GM04504 (cell line): ENCODE data around the gene DENND2A.
"Not testable (repeated sequence)": the region's sequence is repeated elsewhere in the genome, so short reads cannot be mapped to it uniquely, and the experiment has no call there.

ENCODE experiments used
- DNase-seq: peaks from one replicate; pipeline ENCODE4 v3.0.0-alpha.2; 2012; ENCODE audit warnings: low read depth

DENND2A gene

GRCh38 chr7:140673774-140674155 is 33.2 kb upstream of the DENND2A start:
- DNase-seq = no peak

- no peak for DNase-seq
These were observed 32.6 kb upstream of the DENND2A start for GRCh38 chr7:140673063-140673773.

GRCh38 chr7:140672382-140673062 is 31.9 kb upstream of the DENND2A start, which contains the start of gene ADCK2:
Gene ADCK2 (plus strand): TSS chr7:140672945. CDS start chr7:140673331, 386 bp downstream.
- no peak for DNase-seq

- DNase-seq = no peak
These were observed 31.4 kb upstream of the DENND2A start for GRCh38 chr7:140671966-140672365.

- DNase-seq = no peak
These were observed 29.8 kb upstream of the DENND2A start for GRCh38 chr7:140670343-140670935.

- not testable (repeated sequence) for DNase-seq
These were observed 29.2 kb upstream of the DENND2A start for GRCh38 chr7:140669862-140670261.

GRCh38 chr7:140669352-140669751 is 28.7 kb upstream of the DENND2A start:
- DNase-seq = no peak

- no peak for DNase-seq
These were observed 28.0 kb upstream of the DENND2A start for GRCh38 chr7:140668641-140669040.

- DNase-seq = no peak
These were observed 26.9 kb upstream of the DENND2A start for GRCh38 chr7:140667476-140667875.

- DNase-seq = not testable (repeated sequence)
These were observed 22.3 kb upstream of the DENND2A start for GRCh38 chr7:140662938-140663337.

GRCh38 chr7:140661124-140661523 is 20.5 kb upstream of the DENND2A start:
- no peak for DNase-seq

GRCh38 chr7:140659856-140660255 is 19.2 kb upstream of the DENND2A start:
- DNase-seq = no peak

GRCh38 chr7:140657891-140658290 is 17.3 kb upstream of the DENND2A start:
- no peak for DNase-seq

- DNase-seq = no peak
These were observed 16.2 kb upstream of the DENND2A start for GRCh38 chr7:140656548-140657515.

GRCh38 chr7:140655511-140656408 is 15.1 kb upstream of the DENND2A start:
- no peak for DNase-seq

- DNase-seq = no peak
These were observed 14.0 kb upstream of the DENND2A start for GRCh38 chr7:140654661-140655060.

GRCh38 chr7:140654109-140654387 is 13.4 kb upstream of the DENND2A start:
- DNase-seq = no peak

GRCh38 chr7:140653319-140654108 is 12.9 kb upstream of the DENND2A start:
- peak; percentile 77 for DNase-seq

- no peak for DNase-seq
These were observed 9.8 kb upstream of the DENND2A start for GRCh38 chr7:140650367-140650766.

GRCh38 chr7:140649556-140650205 is 9.1 kb upstream of the DENND2A start:
- DNase-seq = no peak
